Activated naive CD8-positive, alpha-beta T cell treated with anti-CD3 and anti-CD28 coated beads, Interleukin-2, amount 10 ng/mL, durations not matched to agents 7 days and 5 days (primary cell): ENCODE measurements around the gene CLK4. TPM values are rescaled to one million over a fixed set of nuclear protein-coding genes. Genes with fewer than 3 reads are reported as not detected.

Experiments
- total RNA-seq, 2 experiments: library from RNA; stranded (reverse); gene quantifications; one replicate each; pipeline ENCODE4 v1.2.3, GENCODE V29; 2021

Gene CLK4
- total RNA-seq, 2 experiments from 2014 or later: 48.3 to 56.8 TPM

Other genes starting within 250 kb of the CLK4 start
- under 1 TPM; 0.60 to 0.83 TPM for gene COL23A1, start 36.7 kb downstream of the CLK4 start, total RNA-seq
- 10 to 100 TPM; 10.5 to 11.3 TPM for gene ZNF354A, start 103.6 kb upstream of the CLK4 start, total RNA-seq
- gene ZNF354B, start 232.9 kb upstream of the CLK4 start, total RNA-seq: 10 to 100 TPM; 19.6 to 22.0 TPM